OCI-LY7 (cell line): Measurements from ENCODE around the gene B3GNT2.

Experiments
- EZH2phosphoT487 ChIP-seq: fragments of 200-600 bp; sonication (generic); IDR thresholded peaks from 2 replicates; pipeline ENCODE4 v1.6.1; 2018; ENCODE audit warnings: low read depth, borderline replicate concordance, mild to moderate bottlenecking, mixed run types, antibody characterized with exemption, low read length, moderate library complexity, mixed read lengths
- TF ChIP-seq, protein P1 (sequence below): fragments of 200-600 bp; sonication (generic); conservative IDR thresholded peaks from 2 replicates; pipeline ENCODE4 v1.5.1; 2014; ENCODE audit warnings: mild to moderate bottlenecking, antibody characterized with exemption, low read length, moderate library complexity, mixed read lengths

- TF ChIP-seq, protein P1, sequence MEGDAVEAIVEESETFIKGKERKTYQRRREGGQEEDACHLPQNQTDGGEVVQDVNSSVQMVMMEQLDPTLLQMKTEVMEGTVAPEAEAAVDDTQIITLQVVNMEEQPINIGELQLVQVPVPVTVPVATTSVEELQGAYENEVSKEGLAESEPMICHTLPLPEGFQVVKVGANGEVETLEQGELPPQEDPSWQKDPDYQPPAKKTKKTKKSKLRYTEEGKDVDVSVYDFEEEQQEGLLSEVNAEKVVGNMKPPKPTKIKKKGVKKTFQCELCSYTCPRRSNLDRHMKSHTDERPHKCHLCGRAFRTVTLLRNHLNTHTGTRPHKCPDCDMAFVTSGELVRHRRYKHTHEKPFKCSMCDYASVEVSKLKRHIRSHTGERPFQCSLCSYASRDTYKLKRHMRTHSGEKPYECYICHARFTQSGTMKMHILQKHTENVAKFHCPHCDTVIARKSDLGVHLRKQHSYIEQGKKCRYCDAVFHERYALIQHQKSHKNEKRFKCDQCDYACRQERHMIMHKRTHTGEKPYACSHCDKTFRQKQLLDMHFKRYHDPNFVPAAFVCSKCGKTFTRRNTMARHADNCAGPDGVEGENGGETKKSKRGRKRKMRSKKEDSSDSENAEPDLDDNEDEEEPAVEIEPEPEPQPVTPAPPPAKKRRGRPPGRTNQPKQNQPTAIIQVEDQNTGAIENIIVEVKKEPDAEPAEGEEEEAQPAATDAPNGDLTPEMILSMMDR = no peak
- no peak for TF ChIP-seq EZH2phosphoT487
Observed at GRCh38 chr2:62202019-62202722, 6.3 kb downstream of the B3GNT2 start.
